Lower leg skin (tissue), 4 donors: Measurements from ENCODE around the gene RAPGEF1. TPM values are rescaled to one million over a fixed set of nuclear protein-coding genes. Genes with fewer than 3 reads are reported as not detected.

Experiments
- DNase-seq, 2 donors: peaks; one replicate each; pipeline ENCODE4 v3.0.0-alpha.2; 2019; ENCODE audit warnings: low spot score in 2 of 2
- H3K4me3 ChIP-seq: fragments of 200-600 bp; sonication (generic); 2 replicates; pipeline ENCODE4 v1.5.1; 2017; ENCODE audit warnings: mild to moderate bottlenecking, low read depth; ENCODE audit not compliant: poor library complexity, severe bottlenecking
- CTCF ChIP-seq, 3 donors: fragments of 450-650 bp; IDR thresholded peaks; one replicate each; pipeline ENCODE4 v1.5.1; 2016; ENCODE audit warnings: antibody characterized with exemption in 3 of 3, mild to moderate bottlenecking in 3 of 3, moderate library complexity in 2 of 3
- POLR2A ChIP-seq, 2 donors: fragments of 450-650 bp; IDR thresholded peaks; one replicate each; pipeline ENCODE4 v1.6.1; 2016 to 2017; ENCODE audit warnings: antibody characterized with exemption in 2 of 2, mild to moderate bottlenecking in 1 of 2, moderate library complexity in 1 of 2
- WGBS, 2 donors: methylation state at CpG; one replicate each; pipeline ENCODE4 v1.1.5; 2018; 5-methylcytosine and 5-hydroxymethylcytosine counted together
- intact Hi-C: fragments of 100-400 bp; cut with DNase I; formaldehyde crosslinking; loops from one replicate; pipeline ENCODE4 v1.15.0; 2023; ENCODE audit warnings: low total_unique reads
- total RNA-seq, 4 donors: library from RNA; depleted of rRNA; stranded (reverse); fragments of >200 nt; gene quantifications; one replicate each; pipeline ENCODE4 v1.1.0, GENCODE V29; 2016

RAPGEF1 gene
- total RNA-seq, 4 donors from 2014 or later, result 18.0 to 70.8 (median 43.5) TPM

GRCh38 chr9:131721076-131721475 is 18.8 kb downstream of the RAPGEF1 start:
- TF ChIP-seq POLR2A (IDR thresholded peaks at IDR 0.05) (no peak), CTCF (IDR thresholded peaks at IDR 0.05) (no peak)
- DNase-seq, result no peak
- no peak overlapping the region for H3K4me3 ChIP-seq
- intact Hi-C loops, result no loop called here
- 94 to 95% methylated on average over 13 of the region's 13 CpGs for WGBS, 2 donors

- no peak for DNase-seq
- WGBS, 2 donors, result 92 to 93% methylated on average over 6 of the region's 6 CpGs
- no peak for TF ChIP-seq POLR2A (IDR thresholded peaks at IDR 0.05)
- TF ChIP-seq CTCF (IDR thresholded peaks at IDR 0.05), result no peak
- intact Hi-C loops, result no loop called here
- H3K4me3 ChIP-seq, result no peak overlapping the region
These were observed 19.5 kb downstream of the RAPGEF1 start for GRCh38 chr9:131720330-131720729.

- TF ChIP-seq CTCF (IDR thresholded peaks at IDR 0.05) (no peak), POLR2A (IDR thresholded peaks at IDR 0.05) (no peak)
- no peak for DNase-seq
- 38 to 40% methylated on average over 7 of the region's 7 CpGs for WGBS, 2 donors
- no peak overlapping the region for H3K4me3 ChIP-seq
- intact Hi-C loops, result no loop called here
These were observed 20.5 kb downstream of the RAPGEF1 start for GRCh38 chr9:131719262-131719908.

- no peak for DNase-seq
- intact Hi-C loops, result no loop called here
- H3K4me3 ChIP-seq, result no peak overlapping the region
- TF ChIP-seq POLR2A (IDR thresholded peaks at IDR 0.05), result no peak
- no peak for TF ChIP-seq CTCF (IDR thresholded peaks at IDR 0.05)
- 84 to 88% methylated on average over 14 of the region's 14 CpGs for WGBS, 2 donors
These were observed 22.0 kb downstream of the RAPGEF1 start for GRCh38 chr9:131717719-131718460.

GRCh38 chr9:131715906-131716305 is 24.0 kb downstream of the RAPGEF1 start:
- WGBS, 2 donors, result 51 to 52% methylated on average over 5 of the region's 5 CpGs
- TF ChIP-seq POLR2A (IDR thresholded peaks at IDR 0.05) (no peak), CTCF (IDR thresholded peaks at IDR 0.05) (no peak)
- DNase-seq, result peak in 1 of 2 donors; percentile 90
- intact Hi-C loops, result no loop called here
- no peak overlapping the region for H3K4me3 ChIP-seq
